T-helper 2 cell treated with Interferon-gamma antibody and Interleukin-4, amounts not matched to agents 5 μg/mL and 100 μg/mL, for 36 hours (primary cell): ENCODE measurements around the gene KRTAP1-3.
"Not testable (repeated sequence)": the region's sequence is repeated elsewhere in the genome, so short reads cannot be mapped to it uniquely, and the experiment has no call there.

Source experiments
- DNase-seq: peaks from one replicate; pipeline ENCODE4 v3.0.0; 2021; ENCODE audit warnings: low spot score
- H3K27ac Mint-ChIP-seq: one replicate; pipeline ENCODE4 v1.8.0; 2021; ENCODE audit warnings: mild to moderate bottlenecking, mixed read lengths
- H3K27me3 Mint-ChIP-seq: one replicate; pipeline ENCODE4 v1.8.0; 2021; ENCODE audit warnings: low read depth, mixed read lengths
- H3K36me3 Mint-ChIP-seq: one replicate; pipeline ENCODE4 v1.8.0; 2021; ENCODE audit warnings: low read depth, mixed read lengths
- H3K4me1 Mint-ChIP-seq: one replicate; pipeline ENCODE4 v1.8.0; 2021; ENCODE audit warnings: low read depth, mixed read lengths
- H3K4me3 Mint-ChIP-seq: one replicate; pipeline ENCODE4 v1.8.0; 2022; ENCODE audit warnings: mild to moderate bottlenecking, moderate library complexity, mixed read lengths
- H3K9me3 Mint-ChIP-seq: one replicate; pipeline ENCODE4 v1.8.0; 2021; ENCODE audit warnings: mixed read lengths

The KRTAP1-3 gene

DNA sequence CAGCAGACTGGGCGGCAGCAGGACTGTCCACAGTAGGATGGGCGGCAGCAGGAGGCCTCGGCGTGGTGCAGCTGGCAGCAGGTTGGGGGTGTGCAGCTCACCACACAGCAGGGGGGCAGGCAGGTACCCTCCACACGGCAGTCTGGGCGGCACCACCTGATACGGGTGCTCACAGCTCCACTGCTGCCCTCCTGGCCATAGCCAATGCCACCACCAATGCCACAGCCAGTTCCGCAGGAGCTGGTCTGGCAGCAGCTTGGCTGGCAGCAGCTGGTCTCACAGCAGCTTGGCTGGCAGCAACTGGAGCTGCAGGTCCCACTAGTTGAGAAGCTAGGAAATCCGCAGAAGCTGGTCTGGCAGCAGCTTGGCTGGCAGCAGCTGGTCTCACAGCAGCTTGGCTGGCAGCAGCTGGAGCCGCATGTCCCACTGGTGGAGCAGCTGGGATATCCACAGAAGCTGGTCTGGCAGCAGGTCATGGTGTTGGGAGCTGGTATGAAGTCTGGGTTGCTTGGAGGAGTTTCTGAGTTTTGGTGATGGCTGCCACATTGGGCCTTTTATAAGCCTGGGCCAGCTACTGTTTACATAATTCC is at the start of gene KRTAP1-3:
Gene KRTAP1-3, minus strand, starts transcription at position 529 of the 590 bp plus-strand sequence. Its CDS starts 53 bp downstream, at position 476.
- not testable (repeated sequence) for H3K36me3 Mint-ChIP-seq, H3K4me1 Mint-ChIP-seq, H3K27me3 Mint-ChIP-seq, H3K27ac Mint-ChIP-seq, H3K9me3 Mint-ChIP-seq, H3K4me3 Mint-ChIP-seq, DNase-seq

DNA sequence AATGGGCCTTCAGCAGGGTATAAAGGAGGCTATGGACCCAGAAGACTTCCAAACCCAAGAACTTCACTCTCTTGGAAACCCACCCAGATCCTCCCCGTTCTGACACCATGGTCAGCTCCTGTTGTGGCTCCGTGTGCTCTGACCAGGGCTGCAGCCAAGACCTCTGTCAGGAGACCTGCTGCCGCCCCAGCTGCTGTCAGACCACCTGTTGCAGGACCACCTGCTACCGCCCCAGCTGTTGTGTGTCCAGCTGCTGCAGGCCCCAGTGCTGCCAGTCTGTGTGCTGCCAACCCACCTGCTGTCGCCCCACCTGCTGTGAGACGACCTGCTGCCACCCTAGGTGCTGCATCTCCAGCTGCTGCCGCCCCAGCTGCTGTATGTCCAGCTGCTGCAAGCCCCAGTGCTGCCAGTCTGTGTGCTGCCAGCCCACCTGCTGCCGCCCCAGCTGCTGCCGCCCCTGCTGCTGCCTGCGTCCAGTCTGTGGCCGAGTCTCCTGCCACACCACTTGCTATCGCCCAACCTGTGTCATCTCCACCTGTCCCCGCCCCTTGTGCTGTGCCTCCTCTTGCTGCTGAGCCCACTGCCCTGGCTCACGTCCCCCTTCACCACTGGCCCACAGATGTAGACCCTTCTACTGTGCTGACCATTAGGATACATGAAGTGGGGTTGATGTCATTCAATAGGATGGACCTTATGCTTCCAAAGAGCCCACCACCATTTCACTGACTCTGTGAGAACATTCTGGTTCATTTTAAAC is 49.6 kb upstream of the KRTAP1-3 start, which contains the start of gene KRTAP4-7:
Gene KRTAP4-7, plus strand, starts transcription at position 51 of the 757 bp plus-strand sequence. Its CDS starts 57 bp downstream, at position 108.
- not testable (repeated sequence) for H3K9me3 Mint-ChIP-seq, H3K27me3 Mint-ChIP-seq, H3K4me1 Mint-ChIP-seq, H3K4me3 Mint-ChIP-seq, H3K27ac Mint-ChIP-seq, DNase-seq, H3K36me3 Mint-ChIP-seq

DNA sequence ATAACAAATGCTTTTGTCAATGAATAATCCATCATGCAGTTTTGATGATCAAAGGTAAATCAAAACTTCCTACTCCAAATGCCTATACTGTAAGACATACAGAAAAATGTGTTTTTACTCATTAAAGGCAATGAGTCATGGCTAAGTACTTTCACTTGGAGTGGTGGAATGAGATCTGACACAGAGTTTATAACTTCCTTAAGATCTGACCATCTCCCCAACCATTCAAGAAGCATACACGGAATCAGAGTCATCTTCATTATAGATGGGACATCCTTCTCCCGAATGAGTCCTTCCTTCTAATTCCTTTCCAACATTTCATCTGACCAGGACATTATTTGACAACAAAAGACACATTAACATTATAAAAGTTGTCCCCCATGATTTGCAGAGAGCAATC is 48.8 kb upstream of the KRTAP1-3 start:
- not testable (repeated sequence) for H3K9me3 Mint-ChIP-seq, H3K36me3 Mint-ChIP-seq, H3K4me3 Mint-ChIP-seq, H3K27me3 Mint-ChIP-seq, H3K27ac Mint-ChIP-seq, DNase-seq, H3K4me1 Mint-ChIP-seq

DNA sequence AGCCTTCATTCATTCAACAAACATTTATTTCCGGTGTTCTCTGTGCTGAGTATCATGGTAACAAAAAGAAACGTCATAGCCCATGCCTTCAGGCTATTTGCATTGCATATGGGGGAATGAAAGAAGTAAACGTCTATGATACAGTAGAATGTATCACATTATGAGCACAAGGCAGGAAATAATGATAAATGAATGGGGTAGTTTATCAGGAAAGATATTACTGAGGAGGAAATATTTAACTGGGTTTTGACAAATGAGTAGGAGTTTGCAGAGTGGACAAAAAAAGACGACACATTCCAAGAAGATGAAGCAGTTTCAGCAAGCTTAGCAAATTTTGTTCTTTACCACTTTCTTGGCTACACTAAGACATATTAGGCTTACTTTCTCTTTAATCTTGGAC is 48.0 kb upstream of the KRTAP1-3 start:
- H3K27ac Mint-ChIP-seq: no peak overlapping the region
- peaks cover 8% of the 10 kb centered on the region for H3K27me3 Mint-ChIP-seq
- H3K4me1 Mint-ChIP-seq: no peaks in the 10 kb centered on the region
- no peak overlapping the region for H3K4me3 Mint-ChIP-seq
- no peaks in the 10 kb centered on the region for H3K9me3 Mint-ChIP-seq
- H3K36me3 Mint-ChIP-seq: no peaks in the 10 kb centered on the region
- DNase-seq: no peak

DNA sequence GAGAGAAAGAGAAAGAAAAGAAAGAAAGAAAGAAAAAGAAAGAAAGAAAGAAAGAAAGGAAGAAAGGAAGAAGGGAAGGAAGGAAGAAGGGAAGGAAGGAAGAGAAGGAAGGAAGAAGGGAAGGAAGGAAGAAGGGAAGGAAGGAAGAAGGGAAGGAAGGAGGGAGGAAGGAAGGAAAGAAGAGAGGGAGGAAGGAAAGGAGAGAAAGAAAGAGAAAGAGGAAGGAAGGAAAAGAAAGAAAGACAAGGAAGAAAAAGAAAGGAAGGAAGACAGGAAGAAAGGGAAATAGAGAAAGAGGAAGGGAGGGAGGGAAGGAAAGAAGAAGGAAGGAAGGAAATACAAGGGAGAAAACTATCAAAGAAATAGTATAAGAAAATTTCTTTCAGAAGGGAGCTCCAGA is 42.1 kb upstream of the KRTAP1-3 start:
- Mint-ChIP-seq H3K27ac (no peak overlapping the region), H3K27me3 (peaks cover 11% of the 10 kb centered on the region), H3K4me3 (no peak overlapping the region), H3K36me3 (no peaks in the 10 kb centered on the region), H3K9me3 (no peaks in the 10 kb centered on the region), H3K4me1 (no peaks in the 10 kb centered on the region)
- DNase-seq: no peak

DNA sequence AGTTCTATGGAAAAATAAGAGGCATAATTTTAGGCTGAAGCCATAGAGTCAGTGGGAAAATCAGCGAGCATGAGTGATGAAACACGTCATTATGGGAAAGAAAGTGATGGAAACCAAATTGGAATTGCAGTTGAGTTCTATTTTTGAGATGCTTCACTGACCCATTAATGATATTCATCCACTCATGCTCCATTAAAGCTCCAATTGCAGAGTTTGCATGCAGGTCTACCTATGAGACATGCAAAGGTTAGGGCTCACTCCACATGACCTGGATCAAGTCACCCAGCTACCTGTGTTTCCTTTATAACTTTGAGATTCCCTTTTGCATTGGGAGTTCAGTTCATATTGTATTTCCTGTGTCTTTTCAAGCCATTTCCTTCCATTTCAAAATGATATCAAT is 39.0 kb upstream of the KRTAP1-3 start:
- H3K36me3 Mint-ChIP-seq: no peaks in the 10 kb centered on the region
- H3K27ac Mint-ChIP-seq: no peak overlapping the region
- H3K9me3 Mint-ChIP-seq: no peaks in the 10 kb centered on the region
- no peaks in the 10 kb centered on the region for H3K4me1 Mint-ChIP-seq
- DNase-seq: no peak
- H3K27me3 Mint-ChIP-seq: peaks cover 11% of the 10 kb centered on the region
- no peak overlapping the region for H3K4me3 Mint-ChIP-seq

DNA sequence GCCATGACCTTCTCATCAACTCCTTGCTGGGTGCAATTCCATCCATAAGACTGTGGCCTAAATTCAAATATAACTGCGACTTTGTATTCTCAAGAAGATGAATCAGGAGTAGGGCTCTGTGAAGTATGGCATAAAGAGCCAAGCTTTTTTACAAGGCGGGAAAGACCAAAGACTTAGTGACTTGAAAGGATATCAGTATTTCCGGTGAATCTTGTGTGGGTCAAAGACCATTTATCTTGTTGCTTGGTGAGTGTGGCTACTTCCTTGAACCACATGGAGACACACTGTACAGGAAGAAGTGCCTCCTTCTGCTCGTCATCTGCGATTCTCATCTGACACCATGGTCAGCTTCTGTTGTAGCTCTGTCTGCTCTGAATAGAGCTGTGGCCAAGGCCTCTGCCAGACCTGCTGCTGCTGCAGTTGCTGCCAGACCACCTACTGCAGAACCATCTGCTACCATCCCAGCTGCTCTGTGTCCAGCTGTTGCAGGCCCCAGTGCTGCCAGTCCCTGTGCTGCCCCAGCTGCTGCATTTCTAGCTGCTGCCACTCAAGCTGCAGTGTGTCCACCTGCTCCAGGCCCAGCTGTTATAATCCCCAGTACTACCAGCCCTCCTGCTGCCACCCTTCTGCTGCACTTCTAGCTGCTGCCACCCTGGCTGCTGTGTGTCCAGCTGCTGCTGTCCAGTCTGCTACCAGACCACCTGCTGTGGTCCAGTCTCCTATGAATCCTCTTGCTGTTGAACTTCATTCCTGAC is 37.1 kb upstream of the KRTAP1-3 start:
- H3K4me1 Mint-ChIP-seq: no peaks in the 10 kb centered on the region
- no peaks in the 10 kb centered on the region for H3K36me3 Mint-ChIP-seq
- H3K4me3 Mint-ChIP-seq: no peak overlapping the region
- H3K27ac Mint-ChIP-seq: no peak overlapping the region
- peaks cover 9% of the 10 kb centered on the region for H3K27me3 Mint-ChIP-seq
- H3K9me3 Mint-ChIP-seq: no peaks in the 10 kb centered on the region
- no peak for DNase-seq

- peaks cover 2% of the 10 kb centered on the region for H3K27me3 Mint-ChIP-seq
- H3K9me3 Mint-ChIP-seq: no peaks in the 10 kb centered on the region
- no peak overlapping the region for H3K4me3 Mint-ChIP-seq
- H3K4me1 Mint-ChIP-seq: no peaks in the 10 kb centered on the region
- no peaks in the 10 kb centered on the region for H3K36me3 Mint-ChIP-seq
- H3K27ac Mint-ChIP-seq: no peak overlapping the region
- DNase-seq: no peak
Measured at GRCh38 chr17:41069031-41069430, 34.4 kb upstream of the KRTAP1-3 start.

DNA sequence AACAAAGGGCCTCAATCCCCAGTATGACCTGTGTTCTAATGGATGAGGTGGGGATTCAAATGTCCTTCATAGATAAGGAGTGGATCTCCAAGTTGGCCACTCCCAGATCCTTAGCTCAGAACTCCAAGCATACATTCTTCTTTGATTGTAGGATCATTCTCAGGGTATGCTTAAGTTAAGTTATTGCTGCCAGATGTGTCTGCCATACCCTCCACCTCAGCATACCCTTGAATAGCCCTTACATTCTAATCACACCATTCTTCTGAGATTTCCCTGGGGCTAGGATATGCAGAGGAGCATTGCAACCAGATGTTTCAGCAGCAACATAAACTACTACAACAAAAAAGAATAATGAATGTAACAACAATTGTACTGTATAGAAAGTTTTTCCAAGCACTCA is 32.6 kb upstream of the KRTAP1-3 start:
- Mint-ChIP-seq H3K36me3 (no peaks in the 10 kb centered on the region), H3K4me1 (no peaks in the 10 kb centered on the region), H3K27me3 (peaks cover 2% of the 10 kb centered on the region), H3K4me3 (no peak overlapping the region), H3K9me3 (no peaks in the 10 kb centered on the region), H3K27ac (no peak overlapping the region)
- no peak for DNase-seq

GRCh38 chr17:41065829-41066624 is 31.4 kb upstream of the KRTAP1-3 start, which contains the start of gene KRTAP2-4:
Gene KRTAP2-4, minus strand, starts transcription at chr17:41065879. Its CDS starts 34 bp downstream, at chr17:41065845.
- H3K36me3 Mint-ChIP-seq: no peaks in the 10 kb centered on the region
- no peaks in the 10 kb centered on the region for H3K9me3 Mint-ChIP-seq
- no peak within 1 kb of the TSS for H3K4me3 Mint-ChIP-seq
- H3K27ac Mint-ChIP-seq: no peak within 1 kb of the TSS
- no peak for DNase-seq
- no peaks in the 10 kb centered on the region for H3K4me1 Mint-ChIP-seq
- H3K27me3 Mint-ChIP-seq: peaks cover 8% of the 10 kb centered on the region

GRCh38 chr17:41065016-41065689 is 30.5 kb upstream of the KRTAP1-3 start:
- not testable (repeated sequence) for H3K4me3 Mint-ChIP-seq, H3K4me1 Mint-ChIP-seq, H3K9me3 Mint-ChIP-seq, DNase-seq, H3K27ac Mint-ChIP-seq, H3K36me3 Mint-ChIP-seq
- H3K27me3 Mint-ChIP-seq: peaks cover 16% of the 10 kb centered on the region

DNA sequence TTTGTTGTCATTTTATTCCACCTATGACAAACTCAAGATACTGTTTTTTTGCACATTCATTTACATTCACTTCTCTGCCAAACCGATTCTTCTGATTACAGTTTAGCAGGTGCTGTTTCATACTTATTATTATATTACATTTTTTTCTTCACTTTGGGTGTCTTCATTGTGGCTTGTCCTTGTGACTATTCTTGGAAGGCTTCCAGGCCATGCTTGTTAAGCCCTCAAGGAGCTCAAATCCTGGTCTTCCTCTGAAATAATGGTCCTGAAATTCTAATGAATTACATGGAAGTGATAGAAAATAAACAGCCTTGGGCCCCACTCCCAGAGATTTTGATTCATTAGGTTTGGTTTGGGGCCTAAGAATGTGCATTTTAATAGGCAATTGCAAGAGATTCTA is 29.6 kb upstream of the KRTAP1-3 start:
- peaks cover 19% of the 10 kb centered on the region for H3K27me3 Mint-ChIP-seq
- no peak overlapping the region for H3K27ac Mint-ChIP-seq
- H3K4me3 Mint-ChIP-seq: no peak overlapping the region
- no peaks in the 10 kb centered on the region for H3K9me3 Mint-ChIP-seq
- no peaks in the 10 kb centered on the region for H3K4me1 Mint-ChIP-seq
- no peak for DNase-seq
- H3K36me3 Mint-ChIP-seq: no peaks in the 10 kb centered on the region

DNA sequence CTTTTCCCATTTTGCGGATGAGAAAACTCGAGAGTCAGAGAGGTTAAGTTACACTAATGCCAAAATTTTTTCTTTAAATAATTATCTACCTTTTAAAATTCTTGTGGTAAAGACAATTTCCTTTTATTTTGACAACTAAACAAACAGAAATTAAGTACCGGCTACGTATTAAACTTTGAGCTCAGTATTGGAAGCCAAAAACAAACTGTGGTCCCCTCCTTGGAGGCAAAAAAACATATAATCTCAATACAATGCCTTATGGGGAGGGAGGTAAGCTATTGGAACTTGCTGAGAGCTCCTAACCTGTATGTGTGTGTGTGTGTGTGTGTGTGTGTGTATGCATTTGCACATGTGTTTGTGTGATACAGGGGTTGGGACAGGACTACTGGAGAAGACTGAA is 28.8 kb upstream of the KRTAP1-3 start:
- Mint-ChIP-seq H3K27ac (no peak overlapping the region), H3K4me1 (no peaks in the 10 kb centered on the region), H3K36me3 (no peaks in the 10 kb centered on the region), H3K9me3 (no peaks in the 10 kb centered on the region), H3K4me3 (no peak overlapping the region), H3K27me3 (peaks cover 26% of the 10 kb centered on the region)
- DNase-seq: no peak
